GM12801 (cell line): ENCODE results near the gene SRPK1.

ENCODE experiments used
- CTCF ChIP-seq: IDR thresholded peaks from one replicate; pipeline ENCODE4 v1.5.1; 2011; ENCODE audit warnings: control low read depth; ENCODE audit not compliant: insufficient read length; ENCODE audit errors: extremely low read depth

The SRPK1 gene

GRCh38 chr6:35876902-35877301 is 44.0 kb downstream of the SRPK1 start:
- TF ChIP-seq CTCF: no peak

- TF ChIP-seq CTCF: no peak
Observed at GRCh38 chr6:35874730-35875129, 46.2 kb downstream of the SRPK1 start.

GRCh38 chr6:35859367-35859766 is 61.5 kb downstream of the SRPK1 start:
- no peak for TF ChIP-seq CTCF

- no peak for TF ChIP-seq CTCF
Observed at GRCh38 chr6:35857853-35858252, 63.0 kb downstream of the SRPK1 start.

GRCh38 chr6:35856250-35856649 is 64.6 kb downstream of the SRPK1 start:
- TF ChIP-seq CTCF: no peak

GRCh38 chr6:35852994-35853393 is 67.9 kb downstream of the SRPK1 start:
- no peak for TF ChIP-seq CTCF

GRCh38 chr6:35850208-35850607 is 70.7 kb downstream of the SRPK1 start:
- no peak for TF ChIP-seq CTCF

GRCh38 chr6:35844290-35844689 is 76.6 kb downstream of the SRPK1 start:
- no peak for TF ChIP-seq CTCF
